K562 (cell line): Measurements from ENCODE around the gene DYNC2H1. TPM values are rescaled to one million over a fixed set of nuclear protein-coding genes. Genes with fewer than 3 reads are reported as not detected.

ENCODE experiments used
- ATAC-seq: fragments of 200-7000 bp; cut with Tn5 transposase; 3 replicates; pipeline ENCODE4 v1.9.1; 2020; ENCODE audit warnings: moderate library complexity
- BruUV-seq: library from RNA; stranded (reverse); fragments of 400-500 nt; replicated peaks from 2 replicates; lab custom pipeline; 2021; lab: Mats Ljungman, UMichigan
- CTCF ChIA-PET: fragments of 300-600 bp; formaldehyde crosslinking; extraction: SDS; loops from one replicate; lab custom pipeline; 2021; ENCODE audit warnings: low intra/inter-chr PET ratio; lab: Yijun Ruan, JAX
- POLR2A ChIA-PET: fragments of 300-600, 350-650 bp; sonication (Branson Sonifier 250); formaldehyde crosslinking; extraction: SDS; loops from one replicate; lab custom pipeline; 2021; ENCODE audit warnings: antibody characterized with exemption, inconsistent platforms; lab: Yijun Ruan, JAX
- DNase-seq, 4 experiments: peaks; one replicate each; pipeline versions ENCODE4 v3.0.0 to v3.0.0-alpha.2; 2011 to 2018; ENCODE audit warnings: low spot score in 3 of 4, mixed read lengths in 3 of 4; ENCODE audit errors: extremely low read depth in 1 of 4
- FAIRE-seq: peaks from 2 replicates; lab custom pipeline; 2011; peaks lifted over from hg19 to GRCh38; lab: Jason Lieb, UNC
- H2AFZ ChIP-seq: 2 replicates; pipeline ENCODE4 v1.6.0; 2011; ENCODE audit warnings: low read depth, low read length, control low read depth, inconsistent platforms
- H3K27ac ChIP-seq: fragments of 200-600 bp; 3 replicates; pipeline ENCODE4 v1.8.0; 2011; ENCODE audit warnings: low read depth, mild to moderate bottlenecking, control low read depth, inconsistent platforms, low read length, moderate library complexity, mixed read lengths; ENCODE audit errors: extremely low read depth
- H3K27me3 ChIP-seq, 2 experiments: fragments of 300-600 bp in 1 of 2; 2 replicates in 1 of 2; 3 replicates in 1 of 2; pipeline versions ENCODE4 v1.6.0 to v1.8.0; 2011; ENCODE audit warnings: inconsistent platforms in 2 of 2, low read length in 2 of 2, mild to moderate bottlenecking in 1 of 2, mixed read lengths in 1 of 2, moderate library complexity in 1 of 2; ENCODE audit not compliant: control insufficient read depth in 2 of 2, insufficient read depth in 2 of 2
- H3K36me3 ChIP-seq: fragments of 300-600 bp; 3 replicates; pipeline ENCODE4 v1.8.0; 2011; ENCODE audit warnings: mild to moderate bottlenecking, low read length, inconsistent platforms; ENCODE audit not compliant: control insufficient read depth, insufficient read depth
- H3K4me1 ChIP-seq, 2 experiments: fragments of 200-600 bp in 1 of 2; replicated peaks in 1 of 2; 2 replicates in 1 of 2; 3 replicates in 1 of 2; pipeline versions ENCODE4 v1.5.1 to v1.8.0; 2011; ENCODE audit warnings: inconsistent platforms in 2 of 2, low read length in 2 of 2, mild to moderate bottlenecking in 1 of 2, mixed read lengths in 1 of 2, moderate library complexity in 1 of 2; ENCODE audit not compliant: control insufficient read depth in 2 of 2, insufficient read depth in 2 of 2
- H3K4me2 ChIP-seq: 2 replicates; pipeline ENCODE4 v1.6.1; 2011; ENCODE audit warnings: low read length, control low read depth, inconsistent platforms, mixed read lengths; ENCODE audit not compliant: insufficient read depth
- H3K4me3 ChIP-seq: fragments of 200-600 bp; sonication (generic), shearing (Covaris generic); 2 replicates; pipeline ENCODE4 v1.5.1; 2016; ENCODE audit warnings: control low read depth, inconsistent platforms
- H3K79me2 ChIP-seq: fragments of 200-600 bp; 3 replicates; pipeline ENCODE4 v1.8.0; 2011; ENCODE audit warnings: low read length, inconsistent platforms; ENCODE audit not compliant: control insufficient read depth, insufficient read depth
- H3K9ac ChIP-seq, 2 experiments: 2 replicates each; pipeline versions ENCODE4 v1.6.0 to v1.6.1; 2011; ENCODE audit warnings: low read depth in 2 of 2, low read length in 2 of 2, control low read depth in 1 of 2, inconsistent platforms in 1 of 2, mild to moderate bottlenecking in 1 of 2, mixed read lengths in 1 of 2; ENCODE audit not compliant: insufficient read depth in 1 of 2
- H3K9me1 ChIP-seq: one replicate; pipeline ENCODE4 v1.6.0; 2011; ENCODE audit warnings: inconsistent platforms, mild to moderate bottlenecking, low read length, moderate library complexity; ENCODE audit not compliant: control insufficient read depth, insufficient read depth
- H3K9me3 ChIP-seq: replicated peaks from 2 replicates; pipeline ENCODE4 v1.5.1; 2011; ENCODE audit warnings: low read depth, low read length, inconsistent platforms; ENCODE audit not compliant: control insufficient read depth, insufficient read depth
- H4K20me1 ChIP-seq: replicated peaks from 2 replicates; pipeline ENCODE4 v1.6.1; 2011; ENCODE audit warnings: low read length, inconsistent platforms, mixed read lengths; ENCODE audit not compliant: control insufficient read depth, insufficient read depth
- CTBP1 ChIP-seq: fragments of 450-650 bp; IDR thresholded peaks from 2 replicates; pipeline ENCODE4 v1.6.1; 2016; ENCODE audit warnings: borderline replicate concordance
- CTCF ChIP-seq, 3 experiments: IDR thresholded peaks in 2 of 3; conservative IDR thresholded peaks in 1 of 3; 2 replicates each; pipeline ENCODE4 v1.5.1; 2011 to 2012; ENCODE audit warnings: low read length in 3 of 3, mild to moderate bottlenecking in 3 of 3, control low read depth in 2 of 3, improper control_type of control experiment in 1 of 3, inconsistent platforms in 1 of 3, low read depth in 1 of 3, mixed read lengths in 1 of 3, moderate library complexity in 1 of 3; ENCODE audit not compliant: insufficient read depth in 2 of 3
- HOXB6 ChIP-seq: fragments of 250-450 bp; sonication (Bioruptor Pico); IDR thresholded peaks from 2 replicates; pipeline ENCODE4 v1.5.1; 2022; ENCODE audit warnings: mild to moderate bottlenecking, borderline replicate concordance
- MYBL2 ChIP-seq, 2 experiments: fragments of 450-650 bp in 1 of 2; sonication (generic) in 1 of 2; formaldehyde crosslinking in 1 of 2; IDR thresholded peaks; 2 replicates each; pipeline versions ENCODE4 v1.6.1 to v1.8.1; 2017 to 2022; ENCODE audit warnings: borderline replicate concordance in 1 of 2, inconsistent platforms in 1 of 2, low read depth in 1 of 2, mild to moderate bottlenecking in 1 of 2, missing genetic modification reagents in 1 of 2, moderate library complexity in 1 of 2
- NCOR1 ChIP-seq: fragments of 450-650 bp; IDR thresholded peaks from 2 replicates; pipeline ENCODE4 v1.6.1; 2016; ENCODE audit warnings: mild to moderate bottlenecking, moderate library complexity
- RHOXF2B ChIP-seq: fragments of 250-450 bp; sonication (Bioruptor Pico); conservative IDR thresholded peaks from 2 replicates; pipeline ENCODE4 v1.5.1; 2021
- SP1 ChIP-seq: sonication (generic); formaldehyde crosslinking; IDR thresholded peaks from 2 replicates; pipeline ENCODE4 v1.8.1; 2022; ENCODE audit warnings: mild to moderate bottlenecking, missing genetic modification reagents
- ZNF165 ChIP-seq: fragments of 250-450 bp; sonication (Bioruptor Pico); IDR thresholded peaks from 2 replicates; pipeline ENCODE4 v1.4.0; 2020; ENCODE audit warnings: borderline replicate concordance
- ZNF277 ChIP-seq: fragments of 250-450 bp; sonication (Bioruptor Pico); IDR thresholded peaks from 2 replicates; pipeline ENCODE4 v1.8.0; 2022; ENCODE audit warnings: inconsistent platforms, mild to moderate bottlenecking, moderate library complexity, borderline replicate concordance
- ZNF644 ChIP-seq: fragments of 200-800 bp; sonication (Bioruptor generic); IDR thresholded peaks from 2 replicates; pipeline ENCODE4 v1.6.1; 2016; ENCODE audit warnings: low read depth, missing genetic modification characterization, missing compliant biosample characterization
- WGBS: fragments of 100-300 bp; shearing (Covaris generic); methylation state at CpG from one replicate; pipeline ENCODE4 v1.1.6; 2016; ENCODE audit warnings: low coverage, mixed read lengths; ENCODE audit not compliant: insufficient coverage; ENCODE audit errors: missing lambda C conversion rate; 5-methylcytosine and 5-hydroxymethylcytosine counted together
- in situ Hi-C: fragments of 300-500 bp; cut with MboI; formaldehyde crosslinking; loops from 4 replicates; pipeline ENCODE4 v1.15.0; 2018; ENCODE audit warnings: inconsistent platforms, mixed read lengths
- intact Hi-C: fragments of 100-400 bp; cut with micrococcal nuclease; formaldehyde crosslinking; loops from 2 replicates; pipeline ENCODE4 v1.14.2; 2022
- polyA plus RNA-seq, 8 experiments: library from polyadenylated mRNA; depleted of rRNA in 4 of 8; stranded (reverse) in 5 of 8; unstranded in 3 of 8; fragments of >200 nt; fragmentation: Nextera tagmentation in 2 of 8; fragmentation: Illumina TruSeq in 1 of 8; extraction: Ambion mirVana in 2 of 8; extraction: Trizol in 1 of 8; gene quantifications; 2 replicates each; pipeline versions ENCODE4 v1.2.1 to v1.2.3, GENCODE V29; 2011 to 2014; ENCODE audit warnings: inconsistent platforms in 1 of 8, missing spikeins in 1 of 8
- total RNA-seq, 7 experiments: library from RNA; depleted of rRNA in 6 of 7; stranded (reverse); fragments of >200 nt in 6 of 7; fragmentation: Illumina TruSeq in 2 of 7; extraction: Trizol in 2 of 7; gene quantifications; 2 replicates each; pipeline versions ENCODE4 v1.2.1 to v1.2.3, GENCODE V29; 2011 to 2021; ENCODE audit warnings: low replicate concordance in 1 of 7
- TF ChIP-seq, protein P1 (sequence below): fragments of 450-650 bp; IDR thresholded peaks from 2 replicates; pipeline ENCODE4 v1.6.1; 2017; ENCODE audit warnings: antibody characterized with exemption

DYNC2H1 gene
- total and polyA plus RNA-seq, 9 of the 15 experiments (the other 6 are each of a cell fraction or from before 2014, with no cell fraction given), result 0.08 to 0.64 (median 0.20) TPM

GRCh38 chr11:103448966-103449365, 339.7 kb downstream of the DYNC2H1 start:
- H3K9ac ChIP-seq, result no peak overlapping the region
- ATAC-seq (no peak), FAIRE-seq (no peak), DNase-seq (no peak)
- WGBS, result 0% methylated on average over 3 of the region's 3 CpGs
- H3K27me3 ChIP-seq, result no peaks in the 10 kb centered on the region
- H3K79me2 ChIP-seq, result no peaks in the 10 kb centered on the region
- no peak overlapping the region for H2AFZ ChIP-seq
- no peak overlapping the region for H3K4me2 ChIP-seq
- no peaks in the 10 kb centered on the region for H4K20me1 ChIP-seq
- no peaks in the 10 kb centered on the region for H3K36me3 ChIP-seq
- no peak overlapping the region for H3K27ac ChIP-seq
- intact Hi-C loops, result no loop called here
- no peaks in the 10 kb centered on the region for H3K9me3 ChIP-seq
- in situ Hi-C loops, result no loop called here
- TF ChIP-seq CTCF (IDR thresholded peaks at IDR 0.05 in 2 of 3, conservative IDR thresholded peaks at IDR 0.05 in 1 of 3; ENCODE audit: insufficient read depth in 2 of 3, low read depth in 1 of 3, low read length in 3 of 3) (no peak), ZNF644 (tag) (no peak)
- no peaks in the 10 kb centered on the region for H3K9me1 ChIP-seq
- POLR2A ChIA-PET, result no interaction called here
- H3K4me3 ChIP-seq, result no peak overlapping the region
- CTCF ChIA-PET, result no interaction called here
- no peaks in the 10 kb centered on the region for H3K4me1 ChIP-seq
- BruUV-seq, result no TSS peak

GRCh38 chr11:103450241-103450640, 341.0 kb downstream of the DYNC2H1 start:
- no TSS peak for BruUV-seq
- CTCF ChIA-PET, result no interaction called here
- TF ChIP-seq RHOXF2B (CRISPR knock-in tag), result no peak
- no peak for TF ChIP-seq NCOR1
- TF ChIP-seq HOXB6 (CRISPR knock-in tag), result no peak
- TF ChIP-seq ZNF277 (CRISPR knock-in tag), result no peak
- TF ChIP-seq MYBL2 (IDR thresholded peaks at IDR 0.05; ENCODE audit: low read depth), result no peak
- TF ChIP-seq MYBL2 (CRISPR knock-in tag; IDR thresholded peaks at IDR 0.05; ENCODE audit: borderline replicate concordance), result no peak
- TF ChIP-seq CTBP1, result no peak
- no peak for TF ChIP-seq ZNF165 (CRISPR knock-in tag)
- TF ChIP-seq SP1 (CRISPR knock-in tag), result no peak
- TF ChIP-seq, protein P1, sequence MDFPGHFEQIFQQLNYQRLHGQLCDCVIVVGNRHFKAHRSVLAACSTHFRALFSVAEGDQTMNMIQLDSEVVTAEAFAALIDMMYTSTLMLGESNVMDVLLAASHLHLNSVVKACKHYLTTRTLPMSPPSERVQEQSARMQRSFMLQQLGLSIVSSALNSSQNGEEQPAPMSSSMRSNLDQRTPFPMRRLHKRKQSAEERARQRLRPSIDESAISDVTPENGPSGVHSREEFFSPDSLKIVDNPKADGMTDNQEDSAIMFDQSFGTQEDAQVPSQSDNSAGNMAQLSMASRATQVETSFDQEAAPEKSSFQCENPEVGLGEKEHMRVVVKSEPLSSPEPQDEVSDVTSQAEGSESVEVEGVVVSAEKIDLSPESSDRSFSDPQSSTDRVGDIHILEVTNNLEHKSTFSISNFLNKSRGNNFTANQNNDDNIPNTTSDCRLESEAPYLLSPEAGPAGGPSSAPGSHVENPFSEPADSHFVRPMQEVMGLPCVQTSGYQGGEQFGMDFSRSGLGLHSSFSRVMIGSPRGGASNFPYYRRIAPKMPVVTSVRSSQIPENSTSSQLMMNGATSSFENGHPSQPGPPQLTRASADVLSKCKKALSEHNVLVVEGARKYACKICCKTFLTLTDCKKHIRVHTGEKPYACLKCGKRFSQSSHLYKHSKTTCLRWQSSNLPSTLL, result no peak

More at GRCh38 chr11:103450241-103450640, 341.0 kb downstream of the DYNC2H1 start:
- H3K4me3 ChIP-seq, result no peak overlapping the region
- no peak for ATAC-seq
- 0% methylated on average over 4 of the region's 4 CpGs for WGBS
- no peak for FAIRE-seq
- H4K20me1 ChIP-seq, result no peaks in the 10 kb centered on the region
- intact Hi-C loops (no loop called here), in situ Hi-C loops (no loop called here)
- H3K4me1 ChIP-seq, result no peaks in the 10 kb centered on the region
- DNase-seq, result no peak
- no peaks in the 10 kb centered on the region for H3K79me2 ChIP-seq
- no peak overlapping the region for H2AFZ ChIP-seq
- no peaks in the 10 kb centered on the region for H3K27me3 ChIP-seq
- H3K27ac ChIP-seq, result no peak overlapping the region
- POLR2A ChIA-PET, result no interaction called here
- no peaks in the 10 kb centered on the region for H3K9me3 ChIP-seq
- H3K36me3 ChIP-seq, result no peaks in the 10 kb centered on the region
- no peaks in the 10 kb centered on the region for H3K9me1 ChIP-seq
- no peak overlapping the region for H3K4me2 ChIP-seq
- H3K9ac ChIP-seq, result no peak overlapping the region
